Glutamatergic neuron (in vitro differentiated cells): Measurements from ENCODE around the gene ATP1A2. TPM values are rescaled to one million over a fixed set of nuclear protein-coding genes. Genes with fewer than 3 reads are reported as not detected.

Experiments
- DNase-seq: peaks from one replicate; pipeline ENCODE4 v3.0.0; 2022
- H3K27ac Mint-ChIP-seq: one replicate; pipeline ENCODE4 v1.8.0; 2020; ENCODE audit warnings: mild to moderate bottlenecking, mixed read lengths, inconsistent platforms; ENCODE audit not compliant: unreplicated experiment
- H3K27me3 Mint-ChIP-seq: one replicate; pipeline ENCODE4 v1.8.0; 2020; ENCODE audit warnings: mild to moderate bottlenecking, moderate library complexity, mixed read lengths, inconsistent platforms; ENCODE audit not compliant: unreplicated experiment
- H3K36me3 Mint-ChIP-seq: one replicate; pipeline ENCODE4 v1.8.0; 2020; ENCODE audit warnings: mild to moderate bottlenecking, mixed read lengths, inconsistent platforms; ENCODE audit not compliant: unreplicated experiment
- H3K4me1 Mint-ChIP-seq: one replicate; pipeline ENCODE4 v1.8.0; 2020; ENCODE audit warnings: mild to moderate bottlenecking, low read depth, mixed read lengths, inconsistent platforms; ENCODE audit not compliant: unreplicated experiment
- H3K4me3 Mint-ChIP-seq: one replicate; pipeline ENCODE4 v1.8.0; 2020; ENCODE audit warnings: mild to moderate bottlenecking, mixed read lengths, inconsistent platforms; ENCODE audit not compliant: unreplicated experiment
- H3K9me3 Mint-ChIP-seq: one replicate; pipeline ENCODE4 v1.8.0; 2020; ENCODE audit warnings: mild to moderate bottlenecking, moderate library complexity, mixed read lengths, inconsistent platforms; ENCODE audit not compliant: unreplicated experiment
- CTCF ChIP-seq: fragments of 200-600 bp; sonication (generic); IDR thresholded peaks from one replicate; pipeline ENCODE4 v1.5.0; 2021; ENCODE audit not compliant: partially characterized antibody, unreplicated experiment
- total RNA-seq: library from RNA; stranded (reverse); fragmentation: NEBNext Ultra II Directional; extraction: Animal tissue kit (Norgen Biotek cat#: 25700); gene quantifications from one replicate; pipeline ENCODE4 v1.2.1, GENCODE V29; 2021; ENCODE audit not compliant: unreplicated experiment

Gene ATP1A2
- total RNA-seq, 1 donor from 2014 or later = not detected

- H3K4me3 Mint-ChIP-seq = no peak overlapping the region
- no peak overlapping the region for H3K27ac Mint-ChIP-seq
Measured at GRCh38 chr1:160166166-160166868, 50.8 kb downstream of the ATP1A2 start.

GRCh38 chr1:160167056-160167455, 51.5 kb downstream of the ATP1A2 start:
- Mint-ChIP-seq H3K9me3 (peaks cover 5% of the 10 kb centered on the region), H3K36me3 (peaks cover 2% of the 10 kb centered on the region), H3K4me3 (no peak overlapping the region), H3K27me3 (peaks cover 7% of the 10 kb centered on the region), H3K4me1 (peaks cover 13% of the 10 kb centered on the region), H3K27ac (no peak overlapping the region)
- DNase-seq = no peak
- no peak for TF ChIP-seq CTCF

More at GRCh38 chr1:160166166-160166868, 50.8 kb downstream of the ATP1A2 start:
- Mint-ChIP-seq H3K36me3 (no peaks in the 10 kb centered on the region), H3K4me1 (peaks cover 10% of the 10 kb centered on the region), H3K9me3 (peaks cover 4% of the 10 kb centered on the region), H3K27me3 (peaks cover 7% of the 10 kb centered on the region)
- DNase-seq = no peak
- TF ChIP-seq CTCF = no peak

GRCh38 chr1:160167580-160167979, 52.0 kb downstream of the ATP1A2 start:
- Mint-ChIP-seq H3K36me3 (peaks cover 4% of the 10 kb centered on the region), H3K4me1 (peaks cover 15% of the 10 kb centered on the region), H3K27me3 (peaks cover 7% of the 10 kb centered on the region), H3K27ac (no peak overlapping the region), H3K4me3 (no peak overlapping the region), H3K9me3 (peaks cover 6% of the 10 kb centered on the region)
- no peak for TF ChIP-seq CTCF
- DNase-seq = no peak

GRCh38 chr1:160168016-160168415, 52.5 kb downstream of the ATP1A2 start:
- H3K36me3 Mint-ChIP-seq = peaks cover 4% of the 10 kb centered on the region
- no peak overlapping the region for H3K4me3 Mint-ChIP-seq
- H3K9me3 Mint-ChIP-seq = peaks cover 6% of the 10 kb centered on the region
- TF ChIP-seq CTCF = no peak
- H3K4me1 Mint-ChIP-seq = peaks cover 15% of the 10 kb centered on the region
- H3K27me3 Mint-ChIP-seq = peaks cover 7% of the 10 kb centered on the region
- DNase-seq = no peak
- H3K27ac Mint-ChIP-seq = no peak overlapping the region

- H3K27ac Mint-ChIP-seq = no peak overlapping the region
- peaks cover 4% of the 10 kb centered on the region for H3K36me3 Mint-ChIP-seq
- no peak for TF ChIP-seq CTCF
- no peak overlapping the region for H3K4me3 Mint-ChIP-seq
- peaks cover 7% of the 10 kb centered on the region for H3K27me3 Mint-ChIP-seq
- no peak for DNase-seq
- H3K9me3 Mint-ChIP-seq = peaks cover 4% of the 10 kb centered on the region
- peaks cover 15% of the 10 kb centered on the region for H3K4me1 Mint-ChIP-seq
Measured at GRCh38 chr1:160168609-160169369, 53.2 kb downstream of the ATP1A2 start.
